GM12878 (cell line): ENCODE data around the gene TMEM41A. TPM values are rescaled to one million over a fixed set of nuclear protein-coding genes. Genes with fewer than 3 reads are reported as not detected.

Experiments used
- ATAC-seq: fragments of 200-7000 bp; cut with Tn5 transposase; 3 replicates; pipeline ENCODE4 v1.9.1; 2020; ENCODE audit warnings: mild to moderate bottlenecking, moderate library complexity
- BruUV-seq: library from RNA; stranded (reverse); fragments of 400-500 nt; replicated peaks from 2 replicates; lab custom pipeline; 2021; lab: Mats Ljungman, UMichigan
- CTCF ChIA-PET: fragments of 300-600 bp; sonication (Branson Sonifier 250); formaldehyde crosslinking; extraction: SDS; loops from one replicate; lab custom pipeline; 2021; ENCODE audit warnings: inconsistent platforms; lab: Yijun Ruan, JAX
- POLR2A ChIA-PET: fragments of 350-600 bp; formaldehyde crosslinking; extraction: SDS; loops from one replicate; lab custom pipeline; 2021; ENCODE audit warnings: inconsistent platforms; lab: Charles Lee
- RAD21 ChIA-PET: fragments of 300-600 bp; sonication (Branson Sonifier 250); formaldehyde crosslinking; loops from one replicate; lab custom pipeline; 2023; ENCODE audit warnings: antibody characterized with exemption; ENCODE audit not compliant: unreplicated experiment; lab: Charles Lee
- SMC1A ChIA-PET: fragments of 300-600 bp; sonication (Branson Sonifier 250); formaldehyde crosslinking; loops from one replicate; lab custom pipeline; 2023; ENCODE audit not compliant: unreplicated experiment, uncharacterized antibody; lab: Charles Lee
- DNase-seq: peaks from one replicate; pipeline ENCODE4 v3.0.0-alpha.2; 2011; ENCODE audit warnings: low read depth, low spot score
- FAIRE-seq: peaks from 3 replicates; lab custom pipeline; 2011; peaks lifted over from hg19 to GRCh38; lab: Jason Lieb, UNC
- H2AFZ ChIP-seq: 2 replicates; pipeline ENCODE4 v1.6.0; 2011; ENCODE audit warnings: low read depth, low read length, control low read depth; ENCODE audit not compliant: control insufficient read depth
- H3K27ac ChIP-seq: 2 replicates; pipeline ENCODE4 v1.5.1; 2011; ENCODE audit warnings: control low read depth; ENCODE audit not compliant: control insufficient read depth, insufficient read depth
- H3K27me3 ChIP-seq, 2 experiments: replicated peaks in 1 of 2; 2 replicates each; pipeline versions ENCODE4 v1.6.0 to v1.6.1; 2011; ENCODE audit warnings: low read length in 1 of 2; ENCODE audit not compliant: control insufficient read depth in 2 of 2, insufficient read depth in 2 of 2
- H3K36me3 ChIP-seq, 2 experiments: 2 replicates each; pipeline ENCODE4 v1.5.1; 2011; ENCODE audit warnings: low read length in 1 of 2; ENCODE audit not compliant: control insufficient read depth in 2 of 2, insufficient read depth in 2 of 2
- H3K4me1 ChIP-seq: 2 replicates; pipeline ENCODE4 v1.6.1; 2011; ENCODE audit warnings: mild to moderate bottlenecking, low read length, moderate library complexity, mixed read lengths; ENCODE audit not compliant: control insufficient read depth, insufficient read depth
- H3K4me2 ChIP-seq: 2 replicates; pipeline ENCODE4 v1.6.0; 2011; ENCODE audit warnings: control low read depth; ENCODE audit not compliant: control insufficient read depth, insufficient read depth
- H3K4me3 ChIP-seq: fragments of 200-600 bp; sonication (generic); 2 replicates; pipeline ENCODE4 v1.5.1; 2016
- H3K79me2 ChIP-seq: 2 replicates; pipeline ENCODE4 v1.6.0; 2011; ENCODE audit warnings: low read length; ENCODE audit not compliant: control insufficient read depth, insufficient read depth
- H3K9ac ChIP-seq: 2 replicates; pipeline ENCODE4 v1.8.0; 2011; ENCODE audit warnings: low read length, control low read depth, mixed read lengths; ENCODE audit not compliant: control insufficient read depth, insufficient read depth
- H3K9me3 ChIP-seq: replicated peaks from 3 replicates; pipeline ENCODE4 v1.5.1; 2011; ENCODE audit warnings: mild to moderate bottlenecking, low read length; ENCODE audit not compliant: control insufficient read depth, insufficient read depth
- H4K20me1 ChIP-seq: 2 replicates; pipeline ENCODE4 v1.6.0; 2011; ENCODE audit not compliant: control insufficient read depth, insufficient read depth
- CHD2 ChIP-seq: IDR thresholded peaks from 2 replicates; pipeline ENCODE4 v1.6.1; 2011; ENCODE audit warnings: low read depth, low read length, improper control_type of control experiment, borderline replicate concordance
- E2F8 ChIP-seq: fragments of 450-650 bp; IDR thresholded peaks from 2 replicates; pipeline ENCODE4 v1.6.1; 2018; ENCODE audit warnings: mild to moderate bottlenecking, low read depth, moderate library complexity; ENCODE audit not compliant: partially characterized antibody
- E4F1 ChIP-seq: fragments of 450-650 bp; IDR thresholded peaks from 2 replicates; pipeline ENCODE4 v1.6.1; 2018; ENCODE audit warnings: borderline replicate concordance, mild to moderate bottlenecking; ENCODE audit not compliant: partially characterized antibody
- ESRRA ChIP-seq: IDR thresholded peaks from 2 replicates; pipeline ENCODE4 v1.6.1; 2012; ENCODE audit warnings: mild to moderate bottlenecking, low read length, improper control_type of control experiment
- LARP7 ChIP-seq: fragments of 450-650 bp; IDR thresholded peaks from 2 replicates; pipeline ENCODE4 v1.6.1; 2017; ENCODE audit warnings: mild to moderate bottlenecking
- NFIC ChIP-seq: IDR thresholded peaks from 2 replicates; pipeline ENCODE4 v1.6.1; 2012; ENCODE audit warnings: low read depth, mild to moderate bottlenecking, inconsistent platforms, low read length, moderate library complexity
- SKIL ChIP-seq: fragments of 450-650 bp; IDR thresholded peaks from 2 replicates; pipeline ENCODE4 v1.6.1; 2017; ENCODE audit warnings: mild to moderate bottlenecking, low read depth, inconsistent platforms; ENCODE audit not compliant: poor library complexity, severe bottlenecking
- TAF1 ChIP-seq: IDR thresholded peaks from 2 replicates; pipeline ENCODE4 v1.6.1; 2011; ENCODE audit warnings: mild to moderate bottlenecking, low read depth, low read length, borderline replicate concordance
- TCF3 ChIP-seq: IDR thresholded peaks from 2 replicates; pipeline ENCODE4 v1.6.1; 2012; ENCODE audit warnings: low read depth, mild to moderate bottlenecking, low read length, borderline replicate concordance; ENCODE audit not compliant: insufficient read depth
- ZNF687 ChIP-seq: fragments of 450-650 bp; IDR thresholded peaks from 2 replicates; pipeline ENCODE4 v1.6.1; 2017; ENCODE audit warnings: mild to moderate bottlenecking, moderate library complexity
- WGBS: methylation state at CpG from one replicate; pipeline ENCODE4 v1.1.6; 2016; ENCODE audit warnings: low lambda C conversion rate; ENCODE audit not compliant: insufficient replicate concordance, insufficient coverage; ENCODE audit errors: missing lambda C conversion rate; 5-methylcytosine and 5-hydroxymethylcytosine counted together
- in situ Hi-C: fragments of 300-500 bp; cut with MboI; formaldehyde crosslinking; loops from 9 replicates; pipeline ENCODE4 v1.14.3; 2018; ENCODE audit warnings: mixed read lengths
- intact Hi-C: fragments of 100-400 bp; cut with micrococcal nuclease; formaldehyde crosslinking; loops from one replicate; pipeline ENCODE4 v1.14.2; 2022; ENCODE audit not compliant: unreplicated experiment
- polyA plus RNA-seq, 11 experiments: library from polyadenylated mRNA; depleted of rRNA in 4 of 11; unstranded in 6 of 11; stranded (reverse) in 5 of 11; fragments of >200 nt; fragmentation: Nextera tagmentation in 4 of 11; fragmentation: Illumina TruSeq in 1 of 11; extraction: Ambion mirVana in 4 of 11; extraction: Trizol in 1 of 11; gene quantifications; 1 replicate in 1 of 11; 2 replicates in 10 of 11; pipeline versions ENCODE4 v1.2.1 to v1.2.3, GENCODE V29; 2011 to 2016; ENCODE audit warnings: inconsistent platforms in 2 of 11, missing spikeins in 2 of 11, low read depth in 1 of 11
- total RNA-seq, 4 experiments: library from RNA; depleted of rRNA in 3 of 4; stranded (reverse); fragments of >200 nt in 3 of 4; fragmentation: Illumina TruSeq in 1 of 4; extraction: Trizol in 1 of 4; gene quantifications; 2 replicates each; pipeline versions ENCODE4 v1.2.1 to v1.2.3, GENCODE V29; 2013 to 2021

Gene TMEM41A
- total and polyA plus RNA-seq, 10 of the 15 experiments (the other 5 are each of a cell fraction or from before 2014, with no cell fraction given), result 13.9 to 33.2 (median 21.8) TPM

- TF ChIP-seq ESRRA, result no peak
- no peak for TF ChIP-seq LARP7
- TF ChIP-seq E4F1, result no peak
- no peak for TF ChIP-seq CHD2
- TF ChIP-seq, all 136 proteins: peak for 0
Observed at GRCh38 chr3:185534511-185534910, 35.7 kb upstream of the TMEM41A start (continued).

GRCh38 chr3:185532901-185533300, 34.1 kb upstream of the TMEM41A start:
- H3K4me1 ChIP-seq, result peaks cover 12% of the 10 kb centered on the region
- CTCF ChIA-PET, result interaction anchor here (0.5 to 3.0 kb wide), 3 partner anchors 15 to 248 kb away, joined by 3 to 20 read pairs (median 3); no protein-coding TSS in a partner anchor
- no peak overlapping the region for H3K9ac ChIP-seq
- 65% methylated on average over 5 of the region's 5 CpGs for WGBS
- no peak overlapping the region for H3K27ac ChIP-seq
- no peaks in the 10 kb centered on the region for H3K36me3 ChIP-seq
- RAD21 ChIA-PET, result interaction anchor here (1.1 kb wide), 1 partner anchor 42 kb away, joined by 3 read pairs; no protein-coding TSS in a partner anchor
- H3K4me2 ChIP-seq, result no peak overlapping the region
- DNase-seq, result no peak
- H4K20me1 ChIP-seq, result no peaks in the 10 kb centered on the region
- no peak overlapping the region for H3K4me3 ChIP-seq
- SMC1A ChIA-PET, result interaction anchor here (1.6 kb wide), 1 partner anchor 25 kb away, joined by 6 read pairs; no protein-coding TSS in a partner anchor
- FAIRE-seq, result no peak
- H3K79me2 ChIP-seq, result no peaks in the 10 kb centered on the region
- no peak overlapping the region for H2AFZ ChIP-seq
- intact Hi-C loops, result no loop called here
- in situ Hi-C loops, result no loop called here
- no peaks in the 10 kb centered on the region for H3K9me3 ChIP-seq
- no peaks in the 10 kb centered on the region for H3K27me3 ChIP-seq
- TSS peak; percentile 50 for BruUV-seq
- POLR2A ChIA-PET, result no interaction called here
- no peak for ATAC-seq
- TF ChIP-seq ESRRA (no peak), NFIC (no peak), ZNF687 (no peak), TCF3 (no peak), E2F8 (no peak), TAF1 (no peak), SKIL (no peak)
